OCI-LY7 (cell line): ENCODE data around the gene CDH23. TPM values are rescaled to one million over a fixed set of nuclear protein-coding genes. Genes with fewer than 3 reads are reported as not detected.

ENCODE experiments used
- BruUV-seq: library from RNA; stranded (reverse); fragments of 400-500 nt; replicated peaks from 2 replicates; lab custom pipeline; 2021; lab: Mats Ljungman, UMichigan
- CTCF ChIA-PET: fragments of 300-600 bp; sonication (Branson Sonifier 250); formaldehyde crosslinking; loops from one replicate; lab custom pipeline; 2022; ENCODE audit warnings: antibody characterized with exemption; ENCODE audit not compliant: unreplicated experiment; lab: Charles Lee
- POLR2A ChIA-PET: fragments of 300-600 bp; sonication (Branson Sonifier 250); formaldehyde crosslinking; loops from one replicate; lab custom pipeline; 2022; ENCODE audit warnings: antibody characterized with exemption; lab: Charles Lee
- DNase-seq: peaks from one replicate; pipeline ENCODE4 v3.0.0-alpha.2; 2015; ENCODE audit warnings: low spot score
- H2AFZ ChIP-seq: fragments of 200-600 bp; sonication (generic), shearing (Covaris generic); 2 replicates; pipeline ENCODE4 v1.6.1; 2014; ENCODE audit warnings: mild to moderate bottlenecking, antibody characterized with exemption, low read length, moderate library complexity
- H3K27ac ChIP-seq: fragments of 200-600 bp; sonication (generic); 2 replicates; pipeline ENCODE4 v1.5.1; 2014; ENCODE audit warnings: mixed run types, low read depth, mild to moderate bottlenecking, moderate library complexity, low read length, inconsistent platforms; ENCODE audit not compliant: poor library complexity, severe bottlenecking
- H3K36me3 ChIP-seq: fragments of 200-600 bp; sonication (generic); 2 replicates; pipeline ENCODE4 v1.6.1; 2014; ENCODE audit warnings: mild to moderate bottlenecking, antibody characterized with exemption, low read length, moderate library complexity, mixed read lengths; ENCODE audit not compliant: insufficient read depth
- H3K4me1 ChIP-seq: fragments of 200-600 bp; sonication (generic); 2 replicates; pipeline ENCODE4 v1.5.1; 2014; ENCODE audit warnings: mild to moderate bottlenecking, low read length; ENCODE audit not compliant: insufficient read depth, poor library complexity, severe bottlenecking
- H3K4me2 ChIP-seq: fragments of 200-600 bp; sonication (generic); 2 replicates; pipeline ENCODE4 v1.6.1; 2014; ENCODE audit warnings: mild to moderate bottlenecking, low read length
- H3K4me3 ChIP-seq: fragments of 200-600 bp; sonication (generic); 2 replicates; pipeline ENCODE4 v1.5.1; 2014; ENCODE audit warnings: mild to moderate bottlenecking, low read depth, low read length; ENCODE audit not compliant: poor library complexity, severe bottlenecking
- H3K79me2 ChIP-seq: fragments of 200-600 bp; sonication (generic); 2 replicates; pipeline ENCODE4 v1.6.1; 2016; ENCODE audit warnings: low read depth, mild to moderate bottlenecking, low read length, moderate library complexity, mixed read lengths; ENCODE audit not compliant: insufficient read depth
- H3K9me2 ChIP-seq: fragments of 200-600 bp; sonication (generic); 2 replicates; pipeline ENCODE4 v1.6.1; 2016; ENCODE audit warnings: mild to moderate bottlenecking, low read length, mixed read lengths; ENCODE audit not compliant: insufficient read depth
- H3K9me3 ChIP-seq: fragments of 200-600 bp; sonication (generic); 2 replicates; pipeline ENCODE4 v1.6.1; 2014; ENCODE audit warnings: mild to moderate bottlenecking, mixed run types, low read length, mixed read lengths
- H4K20me1 ChIP-seq: fragments of 200-600 bp; sonication (generic); 2 replicates; pipeline ENCODE4 v1.6.1; 2014; ENCODE audit warnings: mild to moderate bottlenecking, antibody characterized with exemption, low read length, moderate library complexity, mixed read lengths; ENCODE audit not compliant: insufficient read depth
- CTCF ChIP-seq: fragments of 200-600 bp; sonication (generic); conservative IDR thresholded peaks from 2 replicates; pipeline ENCODE4 v1.5.1; 2014; ENCODE audit warnings: mild to moderate bottlenecking, antibody characterized with exemption, low read length, moderate library complexity, mixed read lengths
- EZH2phosphoT487 ChIP-seq: fragments of 200-600 bp; sonication (generic); IDR thresholded peaks from 2 replicates; pipeline ENCODE4 v1.6.1; 2018; ENCODE audit warnings: low read depth, borderline replicate concordance, mild to moderate bottlenecking, mixed run types, antibody characterized with exemption, low read length, moderate library complexity, mixed read lengths
- intact Hi-C: fragments of 100-400 bp; cut with micrococcal nuclease; formaldehyde crosslinking; loops from one replicate; pipeline ENCODE4 v1.10.0; 2022; ENCODE audit not compliant: unreplicated experiment
- total RNA-seq, 2 experiments: library from RNA; depleted of rRNA in 1 of 2; stranded (reverse); fragments of >200 nt in 1 of 2; shearing (Covaris generic) in 1 of 2; gene quantifications; 2 replicates each; pipeline ENCODE4 v1.2.3, GENCODE V29; 2014 to 2022

Gene CDH23
- total RNA-seq, 2 experiments from 2014 or later, result 0.92 to 9.9 TPM

GRCh38 chr10:71427246-71427645, 30.5 kb downstream of the CDH23 start:
- DNase-seq, result no peak
- no peak overlapping the region for H2AFZ ChIP-seq
- no peaks in the 10 kb centered on the region for H3K9me3 ChIP-seq
- intact Hi-C loops, result no loop called here
- no peaks in the 10 kb centered on the region for H3K9me2 ChIP-seq
- ChIA-PET CTCF (no interaction called here), POLR2A (no interaction called here)
- no peaks in the 10 kb centered on the region for H3K79me2 ChIP-seq
- H4K20me1 ChIP-seq, result no peaks in the 10 kb centered on the region
- no peak overlapping the region for H3K27ac ChIP-seq
- no peak overlapping the region for H3K4me2 ChIP-seq
- BruUV-seq, result no TSS peak
- H3K36me3 ChIP-seq, result no peaks in the 10 kb centered on the region
- TF ChIP-seq CTCF (no peak), EZH2phosphoT487 (no peak)
- H3K4me3 ChIP-seq, result no peak overlapping the region
- H3K4me1 ChIP-seq, result no peaks in the 10 kb centered on the region

GRCh38 chr10:71429304-71429703, 32.6 kb downstream of the CDH23 start:
- Histone ChIP-seq H3K9me2 (no peaks in the 10 kb centered on the region), H3K79me2 (no peaks in the 10 kb centered on the region), H2AFZ (no peak overlapping the region), H3K4me2 (no peak overlapping the region), H3K4me1 (no peaks in the 10 kb centered on the region), H3K36me3 (no peaks in the 10 kb centered on the region), H3K9me3 (no peaks in the 10 kb centered on the region), H4K20me1 (no peaks in the 10 kb centered on the region), H3K27ac (no peak overlapping the region), H3K4me3 (no peak overlapping the region)
- intact Hi-C loops, result no loop called here
- BruUV-seq, result no TSS peak
- CTCF ChIA-PET, result interaction anchor here (0.6 kb wide), 1 partner anchor 147 kb away, joined by 3 read pairs; no protein-coding TSS in a partner anchor
- no peak for DNase-seq
- POLR2A ChIA-PET, result interaction anchor here (0.7 to 1.3 kb wide), 3 partner anchors 11 to 40 kb away, joined by 3 to 4 read pairs (median 3); no protein-coding TSS in a partner anchor
- TF ChIP-seq CTCF (no peak), EZH2phosphoT487 (no peak)

DNA sequence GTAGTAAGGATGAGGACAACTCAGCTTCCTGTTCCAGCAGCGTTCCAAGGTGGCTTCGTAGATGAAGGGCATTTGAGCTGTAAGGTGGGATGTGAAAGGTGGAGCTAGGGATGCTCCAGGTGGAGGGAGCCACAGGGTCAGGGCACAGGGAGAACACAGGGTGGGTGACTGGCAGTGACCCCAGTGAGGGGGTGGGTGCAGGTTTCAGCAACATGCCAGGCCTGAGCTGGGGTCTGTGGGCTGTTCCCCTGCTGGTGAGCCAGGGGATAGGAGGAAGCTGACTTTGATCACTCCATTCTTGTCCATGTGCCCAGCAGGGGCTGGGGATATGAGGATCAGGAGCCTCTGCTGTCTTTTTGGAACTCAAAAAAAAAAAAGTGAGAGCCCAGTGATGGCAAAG, 33.2 kb downstream of the CDH23 start:
- peak; percentile 46 for TF ChIP-seq CTCF
- no peak for TF ChIP-seq EZH2phosphoT487
- H3K27ac ChIP-seq, result no peak overlapping the region
- no peak overlapping the region for H3K4me3 ChIP-seq
- H3K4me1 ChIP-seq, result no peaks in the 10 kb centered on the region
- no peaks in the 10 kb centered on the region for H3K9me3 ChIP-seq
- H3K9me2 ChIP-seq, result no peaks in the 10 kb centered on the region
- no peaks in the 10 kb centered on the region for H3K79me2 ChIP-seq
- H3K36me3 ChIP-seq, result no peaks in the 10 kb centered on the region
- intact Hi-C loops, result no loop called here
- CTCF ChIA-PET, result interaction anchor here (0.6 kb wide), 1 partner anchor 146 kb away, joined by 3 read pairs; no protein-coding TSS in a partner anchor
- DNase-seq, result no peak
- no peaks in the 10 kb centered on the region for H4K20me1 ChIP-seq
- no peak overlapping the region for H2AFZ ChIP-seq
- no TSS peak for BruUV-seq
- POLR2A ChIA-PET, result interaction anchor here (0.7 to 1.3 kb wide), 3 partner anchors 10 to 39 kb away, joined by 3 to 4 read pairs (median 3); no protein-coding TSS in a partner anchor
- H3K4me2 ChIP-seq, result no peak overlapping the region
